ENCODE data around the gene MAP3K3.

DNA sequence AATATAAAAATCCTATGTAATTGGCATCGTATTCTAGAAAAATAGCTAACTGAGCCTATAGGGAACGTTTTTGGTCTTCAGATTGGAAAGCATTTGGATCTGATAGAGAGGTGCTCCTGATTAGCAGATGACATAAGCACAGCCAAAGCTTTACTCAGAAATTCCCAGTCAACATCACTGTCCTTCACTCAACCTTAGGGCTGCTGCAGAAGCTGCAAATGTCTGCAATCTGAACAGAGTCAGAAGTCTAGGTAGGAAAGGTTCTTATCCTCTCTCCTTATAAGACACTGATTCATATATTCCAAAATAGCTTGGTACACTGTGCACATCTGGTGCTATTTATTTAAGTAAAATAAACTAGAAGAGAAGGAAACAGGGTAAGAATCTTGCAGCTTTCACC is 100.2 kb downstream of the MAP3K3 start:
- TF ChIP-seq EZH2 (IDR thresholded peaks at IDR 0.05; ENCODE audit: insufficient read depth, poor library complexity, severe bottlenecking) = no peak
- TF ChIP-seq EZH2phosphoT487 (IDR thresholded peaks at IDR 0.05; ENCODE audit: insufficient read depth, low read depth) = no peak
